Left renal cortex interstitium (tissue), 4 donors: ENCODE measurements around the gene DIPK1C. TPM values are rescaled to one million over a fixed set of nuclear protein-coding genes. Genes with fewer than 3 reads are reported as not detected.

Experiments used
- DNase-seq, 4 donors: peaks; one replicate each; pipeline ENCODE4 v3.0.0-alpha.2; 2013; ENCODE audit warnings: low read depth in 4 of 4, low spot score in 2 of 4, missing footprints in 1 of 4
- polyA plus RNA-seq, 4 donors: library from polyadenylated mRNA; unstranded; fragments of 120-200 nt; gene quantifications; one replicate each; pipeline ENCODE4 v1.2.1, GENCODE V29; 2013; ENCODE audit not compliant: insufficient read length in 4 of 4

The DIPK1C gene
- polyA plus RNA-seq, 4 donors, result 0.14 to 0.65 (median 0.23) TPM

DNA sequence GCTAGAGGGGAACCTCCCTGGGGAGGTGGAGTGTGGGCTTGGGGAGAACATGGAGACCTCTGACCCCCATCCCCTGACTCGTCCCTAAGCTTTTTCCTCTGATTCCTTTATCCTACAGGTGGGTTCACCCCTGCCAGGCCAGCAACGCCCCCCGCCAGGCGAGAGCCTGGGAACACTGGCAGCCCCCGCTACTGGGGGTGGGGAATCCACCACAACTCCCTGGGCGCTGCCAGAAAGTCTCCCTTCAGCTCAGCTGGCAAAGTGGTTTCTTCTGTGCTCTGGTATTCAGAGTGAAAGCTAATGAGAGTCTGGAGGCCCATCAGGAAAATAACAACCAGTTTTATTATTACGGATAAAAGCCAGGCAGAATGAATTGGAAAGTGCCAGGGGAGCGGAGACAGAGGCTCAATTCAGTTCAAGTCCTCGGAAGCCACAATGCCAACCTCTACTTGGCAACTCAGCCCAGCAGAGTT is 2.8 kb downstream of the DIPK1C start:
- no peak for DNase-seq

DNA sequence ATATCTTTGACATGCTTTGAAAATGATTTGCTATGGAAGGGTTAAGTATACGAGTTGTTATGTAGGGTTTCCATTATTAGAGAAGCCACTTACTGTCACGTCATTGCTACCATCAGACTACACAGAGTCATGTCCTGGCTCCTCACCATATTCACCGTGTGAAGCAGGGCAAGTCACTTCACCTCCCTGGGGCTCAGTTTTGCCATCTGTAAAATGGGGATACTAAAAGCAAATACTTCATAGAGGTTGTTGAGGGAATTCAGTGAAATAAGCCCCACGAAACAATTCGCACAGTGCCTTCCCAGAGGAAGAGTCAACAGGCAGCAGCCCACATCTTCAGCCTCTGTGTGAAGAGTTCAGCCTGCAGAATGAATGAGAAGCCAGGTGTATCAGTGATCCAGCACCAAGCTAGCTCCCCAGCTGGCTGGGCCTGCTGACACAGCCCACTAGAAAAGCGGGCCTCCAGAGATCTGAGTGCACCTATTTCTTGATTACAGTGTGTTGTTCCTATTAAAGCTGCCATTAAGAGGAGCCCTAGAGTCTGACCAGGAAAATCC is 3.4 kb downstream of the DIPK1C start:
- DNase-seq, result no peak

DNA sequence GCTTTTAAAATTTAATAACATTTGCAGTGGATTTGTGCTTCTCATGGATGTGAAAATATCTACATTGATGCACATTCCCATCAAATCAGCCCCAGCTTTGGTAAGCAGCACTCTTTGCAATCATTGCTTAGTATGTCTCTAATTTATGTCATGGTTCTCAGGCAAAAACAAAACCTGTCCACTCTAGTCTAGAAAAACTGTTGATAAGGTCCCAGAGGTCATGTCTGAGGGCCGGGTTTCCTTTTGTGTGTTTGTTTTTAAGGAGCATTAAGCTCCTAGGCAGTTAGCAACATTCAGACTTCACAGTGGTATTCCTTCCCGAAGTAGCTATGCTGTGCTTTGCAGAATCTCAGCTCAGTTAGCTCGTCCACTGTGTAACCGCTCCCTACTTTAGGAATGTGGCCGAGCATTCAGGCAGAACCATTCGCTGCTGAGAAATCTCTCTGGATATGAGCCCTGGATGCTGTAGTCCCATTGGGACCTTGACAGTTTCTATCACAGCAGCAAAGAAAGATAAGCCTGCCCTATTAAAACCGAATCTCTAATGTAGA is 4.0 kb downstream of the DIPK1C start:
- DNase-seq, result no peak

DNA sequence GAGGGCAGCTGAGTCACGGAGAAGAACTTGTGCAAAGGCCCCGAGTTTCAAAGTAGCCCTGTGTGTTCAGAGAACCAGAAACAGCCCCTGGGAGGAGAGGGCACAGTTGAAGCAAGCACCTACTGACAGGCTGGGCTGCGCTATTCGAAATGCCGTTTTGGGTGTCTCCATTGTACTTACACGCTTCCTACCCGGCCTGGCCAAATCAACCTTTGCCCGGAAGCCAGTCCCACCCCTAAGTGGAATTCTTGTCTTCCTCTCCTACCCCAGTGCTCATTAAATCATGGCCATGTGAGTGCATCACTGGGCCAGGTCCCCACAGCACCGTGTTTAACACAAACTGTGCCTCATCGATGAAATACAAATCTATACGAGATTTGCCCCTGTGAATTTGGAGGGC is 6.0 kb downstream of the DIPK1C start:
- no peak for DNase-seq

DNA sequence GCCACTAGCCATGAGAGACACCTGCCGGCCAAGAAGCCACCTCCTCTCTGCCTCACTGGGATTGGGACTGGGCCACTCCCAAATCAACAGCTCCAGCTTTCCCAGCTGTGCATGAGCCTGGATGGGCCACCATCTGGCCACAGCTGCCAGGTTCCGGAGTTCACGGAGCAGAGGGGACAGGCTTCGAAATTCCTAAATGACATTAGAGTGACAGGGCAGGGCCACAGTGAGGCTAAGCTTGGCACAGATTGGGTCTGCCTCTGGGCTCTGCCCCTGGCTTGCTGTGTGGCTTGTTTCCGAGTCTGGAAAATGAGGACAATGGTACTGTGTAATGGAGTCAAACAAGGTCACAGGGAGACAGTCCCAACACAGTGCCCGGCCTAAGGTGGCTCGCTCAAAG is 6.5 kb downstream of the DIPK1C start:
- DNase-seq, result no peak

DNA sequence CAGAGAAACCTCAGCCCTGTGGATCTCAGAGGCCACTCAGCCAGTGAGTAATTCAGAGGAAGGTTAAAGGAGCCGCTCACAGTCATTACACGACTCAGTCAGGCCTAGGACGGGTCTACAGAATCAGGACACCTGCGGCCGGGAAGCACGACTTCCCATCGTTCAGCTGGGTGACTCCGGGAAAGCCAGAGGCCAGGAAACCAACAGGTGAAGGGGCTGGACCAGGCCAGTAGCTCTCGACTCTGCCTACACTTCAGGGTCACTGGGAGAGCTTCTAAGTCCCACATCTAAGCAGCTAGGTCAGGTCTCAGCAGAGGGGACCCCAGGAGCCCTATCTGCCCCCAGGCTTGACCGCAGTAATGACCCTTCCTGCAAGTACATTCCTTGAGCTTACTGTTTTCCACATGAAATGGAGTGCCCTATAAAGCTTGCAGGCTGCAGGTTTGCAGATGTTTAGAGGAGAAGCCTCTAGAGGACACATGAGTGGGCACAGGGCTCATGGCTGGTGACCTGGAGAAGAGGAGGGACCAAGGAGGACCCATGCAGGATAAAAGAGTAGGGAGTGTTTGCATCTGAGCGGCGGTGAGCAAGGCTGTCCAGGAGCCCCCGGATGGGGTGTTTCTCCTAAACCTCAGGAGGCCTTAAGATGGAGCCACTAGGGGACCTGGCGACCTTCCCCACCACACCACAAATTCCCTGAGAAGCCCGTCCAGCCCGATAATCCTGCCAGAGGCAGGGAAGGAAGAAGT is 9.5 kb downstream of the DIPK1C start:
- no peak for DNase-seq

DNA sequence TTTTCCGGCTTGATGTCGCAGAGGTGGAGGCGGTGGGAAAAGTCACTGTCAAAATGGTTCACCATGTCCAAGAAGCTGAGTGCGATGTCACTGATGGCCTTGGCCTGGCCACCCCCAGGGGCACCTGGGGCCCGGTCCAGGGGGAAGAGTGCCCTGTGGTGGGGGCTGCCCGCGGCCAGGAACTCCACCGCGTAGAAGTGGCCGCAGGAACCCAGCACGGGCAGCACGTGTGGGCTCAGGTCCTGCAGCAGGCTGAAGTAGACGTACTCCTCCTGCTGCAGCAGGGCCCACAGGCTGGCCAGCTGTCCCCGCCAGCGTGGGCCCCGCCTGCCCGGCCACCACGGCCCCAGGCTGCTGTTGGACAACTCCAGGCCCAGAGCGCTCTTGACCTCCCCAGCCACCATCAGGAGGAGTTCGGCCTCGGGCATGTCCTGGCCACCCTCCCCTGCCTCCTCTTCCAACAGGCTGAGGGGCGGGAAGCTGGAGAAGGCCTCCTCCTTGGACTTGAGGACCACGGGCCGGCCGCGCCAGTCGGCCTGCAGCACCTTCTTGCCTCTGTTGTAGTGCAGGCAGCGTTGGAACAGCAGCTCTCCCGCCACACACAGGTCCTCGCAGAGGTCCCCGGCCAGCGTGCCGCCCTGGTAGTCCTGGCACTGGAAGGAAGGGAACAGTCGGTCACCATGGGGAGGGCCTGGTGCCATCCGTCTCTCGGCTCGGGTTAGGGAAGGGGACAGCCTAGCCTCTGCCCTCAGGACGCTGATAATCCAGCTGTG is 10.3 kb downstream of the DIPK1C start:
- no peak for DNase-seq

DNA sequence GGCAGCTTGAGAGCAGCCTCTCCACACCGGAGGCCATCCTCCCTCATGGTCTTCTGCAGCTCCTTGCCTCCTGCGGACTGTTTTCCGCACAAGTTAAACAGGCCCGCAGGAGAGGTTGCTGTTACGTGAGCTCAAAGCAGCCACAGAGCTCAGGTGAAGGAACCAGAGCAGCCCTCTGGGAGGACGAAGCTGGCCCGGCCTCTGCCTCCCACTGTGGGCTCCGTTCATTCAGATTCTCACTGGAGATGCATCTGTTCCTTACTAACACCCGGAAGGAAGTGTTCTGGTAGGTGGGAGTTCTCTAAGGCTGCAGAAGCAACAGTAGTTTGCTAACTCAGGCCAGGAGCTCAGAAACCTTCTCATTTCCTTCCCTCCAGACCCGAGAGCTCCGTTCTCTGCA is 10.9 kb downstream of the DIPK1C start:
- DNase-seq, result no peak

DNA sequence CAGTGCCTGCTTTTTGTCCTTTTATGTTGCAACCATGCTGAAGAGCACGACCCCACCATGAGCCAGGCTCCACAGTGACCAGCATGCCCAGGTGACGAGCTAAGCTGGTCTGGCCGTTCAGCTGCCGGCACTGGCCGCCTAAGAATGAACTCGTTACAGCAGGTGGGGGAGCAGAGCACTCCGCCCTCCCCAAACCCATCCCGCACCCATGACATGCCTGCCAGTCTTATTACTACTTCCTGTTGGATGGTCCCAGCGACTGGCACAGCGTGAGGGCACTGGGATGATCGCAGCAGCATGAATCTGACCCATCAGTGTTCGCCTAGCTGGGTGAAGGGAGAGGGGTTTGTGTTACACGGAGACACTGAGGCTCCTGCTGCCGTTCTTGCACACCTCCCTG is 11.5 kb downstream of the DIPK1C start:
- no peak for DNase-seq

DNA sequence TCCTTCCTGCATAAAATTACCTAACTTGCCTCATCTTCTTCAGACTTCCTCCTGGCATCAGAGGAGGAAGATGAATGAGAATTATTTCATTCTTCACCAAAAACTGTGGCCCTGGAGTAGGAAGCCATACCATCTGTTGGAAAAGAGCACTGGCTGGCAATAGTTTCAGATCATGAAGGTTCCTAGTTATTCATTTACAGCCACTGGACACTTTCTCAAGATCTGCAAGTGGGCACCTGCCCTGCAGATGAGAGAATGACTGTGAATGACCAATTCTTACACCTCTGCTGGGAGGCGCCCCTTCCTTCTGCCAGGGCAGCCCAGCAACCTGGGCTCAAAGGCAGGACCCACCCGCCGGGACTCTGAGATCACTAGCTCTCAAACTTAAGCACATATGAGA is 13.0 kb downstream of the DIPK1C start:
- DNase-seq, result no peak

DNA sequence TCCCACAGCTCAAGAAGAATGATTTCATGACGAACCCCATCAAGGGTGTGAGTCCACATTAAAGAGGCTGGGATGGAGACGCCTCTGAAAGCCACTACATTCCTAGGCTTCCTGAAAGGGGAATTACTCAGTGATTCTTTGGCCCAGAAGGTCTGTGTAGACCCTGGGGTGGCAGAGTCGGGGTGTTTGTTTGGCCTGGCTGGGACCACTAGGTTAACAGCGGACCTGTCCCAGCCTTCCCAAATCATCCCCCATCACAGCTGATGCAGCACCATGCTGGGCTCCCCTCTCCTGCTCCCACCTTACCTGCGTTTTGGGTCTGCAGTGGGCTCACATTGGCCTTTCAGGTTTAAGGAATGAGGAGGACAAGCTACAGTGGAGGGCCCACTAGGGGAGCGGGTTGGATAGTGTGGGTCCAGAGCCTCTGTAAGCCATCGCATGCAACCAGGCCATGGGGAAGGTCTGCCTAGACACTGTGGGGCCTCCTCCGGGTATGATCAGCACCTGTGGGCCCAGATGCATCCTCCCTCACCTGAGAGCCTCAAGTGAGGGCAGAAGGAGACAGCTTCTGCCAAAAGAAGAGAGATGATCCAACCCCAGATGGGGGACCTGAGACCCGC is 16.2 kb downstream of the DIPK1C start:
- no peak for DNase-seq

DNA sequence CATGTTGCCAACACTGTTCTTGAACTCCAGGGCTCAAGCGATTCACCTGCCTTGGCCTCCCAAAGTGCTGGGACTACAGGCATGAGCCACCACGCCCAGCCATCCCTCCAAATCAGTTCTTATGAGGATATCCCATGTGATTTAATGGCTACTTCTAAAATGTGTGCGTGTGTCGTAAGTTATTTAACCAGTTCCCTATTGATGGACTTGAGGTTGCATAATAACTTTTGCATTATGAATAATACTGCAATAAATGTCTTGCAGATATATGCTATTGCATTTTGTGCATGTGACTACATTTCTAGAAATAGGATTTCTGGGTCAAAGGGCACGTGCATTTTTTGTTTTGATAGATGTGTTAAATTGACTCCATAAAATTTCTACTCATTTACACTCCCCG is 19.0 kb downstream of the DIPK1C start:
- DNase-seq, result no peak

DNA sequence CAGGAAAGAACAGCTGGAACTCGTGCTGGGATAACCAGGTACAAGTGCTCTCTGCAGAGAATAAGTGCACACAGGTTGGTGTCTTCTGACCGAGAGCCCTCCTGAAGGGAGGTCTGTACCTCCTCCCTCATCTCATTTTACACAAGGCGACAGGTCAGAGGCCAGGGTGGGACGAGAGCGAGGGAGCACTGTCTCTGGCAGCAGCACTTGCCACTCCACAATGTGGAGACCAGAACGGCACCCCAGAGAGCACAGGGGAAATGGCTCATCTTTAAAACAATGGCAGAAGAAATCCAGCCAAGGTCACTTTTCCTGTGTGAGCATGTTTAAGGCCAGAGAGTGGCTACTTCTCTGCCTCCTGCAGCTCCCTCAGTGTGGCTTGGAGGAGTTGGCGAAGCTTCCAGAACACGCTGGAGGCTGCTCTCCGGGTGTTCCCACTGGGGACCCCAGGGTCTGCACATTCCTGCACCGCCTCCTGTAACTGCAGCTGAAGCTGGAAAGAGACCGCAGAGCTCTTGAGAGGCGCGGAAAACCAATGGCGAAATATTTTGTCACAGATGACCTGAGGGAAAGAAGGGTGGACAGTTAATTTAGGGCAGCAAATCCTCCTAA is 20.8 kb downstream of the DIPK1C start:
- DNase-seq, result no peak

DNA sequence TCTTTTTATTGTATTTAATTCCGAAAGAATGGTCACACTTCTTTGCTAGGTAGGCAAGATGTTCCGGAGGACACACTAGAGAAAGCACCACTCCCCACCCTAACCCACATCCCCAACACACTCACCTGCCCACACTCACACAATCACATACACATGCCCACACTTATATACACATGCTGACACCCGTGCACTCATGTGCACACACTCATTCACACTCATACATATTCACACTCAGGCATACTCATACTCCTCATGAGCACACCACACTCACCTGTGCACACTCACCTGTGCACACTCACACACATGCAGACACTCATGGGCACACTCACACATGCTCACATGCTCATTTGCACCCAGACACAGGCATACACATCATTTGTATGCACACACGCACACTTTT is 21.4 kb downstream of the DIPK1C start:
- no peak for DNase-seq

DNA sequence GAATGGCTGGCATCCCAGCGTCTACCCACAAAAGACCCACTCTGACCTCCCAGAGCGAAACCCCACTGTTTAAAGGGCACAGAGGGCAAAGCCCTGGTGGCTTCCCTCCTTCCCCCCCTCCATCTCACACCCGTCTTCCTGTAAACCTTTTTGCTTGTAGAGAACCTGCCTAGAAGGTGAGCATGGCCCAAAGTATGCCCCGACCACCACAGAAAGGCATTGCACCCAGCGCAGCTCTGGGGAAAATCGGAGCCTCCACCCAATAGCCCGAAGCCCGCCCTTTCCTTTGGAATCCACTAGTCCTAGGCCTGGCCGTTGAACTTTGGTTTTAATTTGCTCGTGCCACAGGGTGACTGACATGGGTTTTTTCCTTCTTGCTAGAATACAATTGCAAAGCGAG is 22.6 kb downstream of the DIPK1C start:
- DNase-seq, result no peak

DNA sequence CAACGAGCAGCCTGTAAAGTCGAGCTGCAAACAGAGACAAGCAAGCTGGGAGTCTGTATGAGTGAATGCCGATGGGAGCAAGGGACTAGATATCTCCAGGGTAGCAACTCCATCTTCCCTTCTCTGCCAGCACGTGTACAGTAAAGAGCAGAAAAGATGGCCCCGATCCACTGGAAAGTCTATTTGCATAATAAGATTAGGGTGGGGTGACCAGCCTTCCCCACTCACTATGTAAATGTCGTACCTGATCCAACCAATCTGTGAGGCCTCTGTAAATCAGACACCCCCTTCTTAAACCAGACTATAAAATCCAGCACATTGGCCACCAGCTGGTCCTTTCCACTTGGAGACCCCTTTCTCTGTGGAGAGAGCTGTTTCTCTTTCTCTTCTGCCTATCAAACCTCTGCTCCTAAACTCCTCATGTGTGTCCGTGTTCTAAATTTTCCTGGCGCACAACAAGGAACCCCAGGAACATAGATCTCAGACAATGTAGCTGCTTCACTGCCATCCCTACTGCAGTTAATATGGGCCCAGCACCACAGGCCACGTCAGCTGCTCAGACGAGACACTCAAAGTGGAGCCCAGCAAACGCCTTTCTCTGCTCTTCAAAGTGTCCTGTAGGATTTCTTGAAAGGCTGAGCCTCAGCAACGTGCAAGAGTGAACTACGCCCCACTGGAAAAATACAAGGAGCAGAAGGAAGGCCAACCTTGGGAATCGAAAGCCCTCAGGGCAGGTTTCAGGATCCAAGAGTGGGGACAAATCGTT is 26.1 kb downstream of the DIPK1C start:
- DNase-seq, result no peak

DNA sequence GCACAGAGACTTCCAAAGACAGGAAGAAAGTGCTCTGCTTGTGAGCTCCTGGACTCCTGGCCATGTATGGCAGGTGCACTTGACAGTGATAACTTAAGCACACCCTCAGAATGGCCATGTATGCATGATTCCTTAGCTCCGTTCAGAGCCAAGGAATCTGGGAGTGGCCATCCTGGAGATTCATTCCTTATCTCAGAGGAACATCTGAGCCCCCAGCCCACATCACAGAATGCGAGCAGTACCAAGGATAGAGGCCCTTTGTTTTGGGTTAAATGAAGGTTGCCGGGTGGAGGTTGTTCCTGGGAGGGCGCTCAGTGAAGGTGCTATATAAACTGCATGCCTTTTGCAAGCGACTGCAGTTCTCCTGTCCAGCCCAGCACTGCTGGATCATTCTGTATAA is 26.9 kb downstream of the DIPK1C start:
- DNase-seq, result no peak

DNA sequence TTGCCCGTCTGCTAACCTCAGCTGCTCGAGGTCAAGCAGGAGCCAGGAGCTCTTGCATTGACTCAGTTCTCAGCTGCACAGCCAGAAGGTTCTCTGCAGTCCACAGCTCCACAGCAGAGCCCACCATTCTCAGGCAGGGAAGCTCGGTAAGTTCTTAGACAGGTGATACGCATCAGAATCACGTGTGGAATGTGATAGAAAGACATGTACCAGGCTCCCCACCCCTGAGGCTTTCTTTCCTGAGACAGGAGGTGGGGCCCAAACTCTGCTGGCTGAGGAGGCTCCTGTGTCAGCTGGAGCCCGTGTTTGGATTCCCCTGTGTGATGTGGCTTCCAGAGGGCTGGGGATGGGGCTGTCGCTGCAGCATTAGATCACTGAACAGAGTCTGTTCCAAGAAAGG is 28.0 kb downstream of the DIPK1C start:
- DNase-seq, result no peak

DNA sequence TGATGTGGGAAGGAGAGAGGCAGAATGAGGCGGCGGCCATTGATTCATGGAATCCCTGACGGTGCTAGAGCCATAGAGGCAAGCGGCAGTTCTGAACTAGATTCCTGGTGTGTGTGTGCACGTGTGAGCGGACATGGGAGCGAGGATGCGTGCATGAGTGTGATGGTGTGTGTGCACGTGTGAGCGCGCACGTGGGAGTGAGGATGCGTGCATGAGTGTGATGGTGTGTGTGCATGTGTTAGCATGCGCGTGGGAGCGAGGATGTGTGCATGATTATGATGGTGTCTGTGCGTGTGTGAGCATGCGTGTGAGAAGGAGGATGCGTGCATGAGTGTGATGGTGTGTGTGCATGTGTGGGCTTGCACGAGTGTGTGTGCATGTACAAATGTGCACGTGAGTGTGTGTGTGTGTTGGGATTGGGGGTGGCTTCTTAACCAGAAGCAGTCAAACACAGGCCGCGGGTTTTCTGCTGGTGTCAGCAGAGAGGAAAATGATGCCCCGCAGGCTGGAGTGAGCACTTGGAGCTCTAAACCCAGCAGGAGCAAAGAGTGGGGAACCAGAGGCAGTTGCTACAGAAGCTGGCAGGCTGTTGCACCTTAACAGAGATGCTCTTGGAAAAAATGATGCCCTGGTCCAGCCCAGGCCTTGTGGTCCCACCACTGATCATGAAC is 29.5 kb downstream of the DIPK1C start:
- no peak for DNase-seq
